Measurements from ENCODE around the gene SLC25A12. TPM values are rescaled to one million over a fixed set of nuclear protein-coding genes. Genes with fewer than 3 reads are reported as not detected.

SLC25A12 gene
- total and polyA plus RNA-seq, 2 donors (not counting 3 experiments of a cell fraction or from before 2014, with no cell fraction given): 13.6 to 17.1 TPM

GRCh38 chr2:171794918-171795317, 99.1 kb downstream of the SLC25A12 start:
- Histone ChIP-seq H3K4me1 (ENCODE audit: control insufficient read depth, extremely low read depth, insufficient read depth, low read length) (peaks cover 18% of the 10 kb centered on the region), H3K4me3 (replicated peaks in 1 of 3; ENCODE audit: insufficient read depth in 1 of 3, low read depth in 1 of 3, low read length in 3 of 3) (no peak overlapping the region), H3K27me3 (ENCODE audit: control insufficient read depth in 2 of 2, insufficient read depth in 2 of 2, low read length in 2 of 2) (no peaks in the 10 kb centered on the region), H3K27ac (ENCODE audit: insufficient read depth, low read depth, low read length) (no peak overlapping the region), H3K4me2 (ENCODE audit: insufficient read depth, low read length) (no peak overlapping the region), H3K36me3 (ENCODE audit: control insufficient read depth in 2 of 2, extremely low read depth in 1 of 2, insufficient read depth in 2 of 2, low read length in 2 of 2) (peaks cover 2% of the 10 kb centered on the region in 2 experiments), H2AFZ (ENCODE audit: low read depth, low read length) (no peak overlapping the region), H4K20me1 (replicated peaks; ENCODE audit: control insufficient read depth, extremely low read depth, insufficient read depth, low read length) (no peaks in the 10 kb centered on the region), H3K9me1 (replicated peaks; ENCODE audit: control insufficient read depth, extremely low read depth, insufficient read depth, low read length) (no peaks in the 10 kb centered on the region), H3K9ac (replicated peaks; ENCODE audit: extremely low read depth, insufficient read depth, low read length) (no peak overlapping the region), H3K9me3 (replicated peaks; ENCODE audit: control insufficient read depth, insufficient read depth, low read length) (no peaks in the 10 kb centered on the region), H3K79me2 (ENCODE audit: control insufficient read depth, insufficient read depth, low read length) (no peaks in the 10 kb centered on the region)
- ChIA-PET POLR2A (interaction anchor here (0.7 kb wide), 1 partner anchor 194 kb away, joined by 3 read pairs; no protein-coding TSS in a partner anchor), CTCF (no interaction called here)
- intact Hi-C loops (cut with micrococcal nuclease) (loop anchor here (10.0 kb wide), 1 partner anchor 220 kb away; no protein-coding TSS in a partner anchor), dilution Hi-C loops (cut with MboI; ENCODE audit: extremely low pct_ligation_motif_present, low sequenced_read_pairs) (no loop called here)
- DNase-seq (ENCODE audit: low read depth, low spot score) (no peak), FAIRE-seq (no peak)
- no TSS peak for BruUV-seq (replicated peaks)
- TF ChIP-seq EZH2 (IDR thresholded peaks at IDR 0.05; ENCODE audit: borderline replicate concordance, low read depth, low read length, severe bottlenecking) (no peak), POLR2A (IDR thresholded peaks at IDR 0.05; ENCODE audit: low read depth, low read length) (no peak), FOS (IDR thresholded peaks at IDR 0.05; ENCODE audit: borderline replicate concordance, insufficient read depth, low read length) (no peak), MYC (IDR thresholded peaks at IDR 0.05; ENCODE audit: low read depth, low read length) (no peak), JUN (IDR thresholded peaks at IDR 0.05; ENCODE audit: borderline replicate concordance, insufficient read depth, insufficient read length, low read depth) (no peak), POLR2AphosphoS5 (IDR thresholded peaks at IDR 0.05; ENCODE audit: insufficient read depth, low read depth, low read length) (no peak), GATA2 (IDR thresholded peaks at IDR 0.05; ENCODE audit: insufficient read depth, insufficient read length, low read depth, low read length) (no peak), CTCF (IDR thresholded peaks at IDR 0.05; ENCODE audit: extremely low read depth in 1 of 2, insufficient read depth in 1 of 2, low read depth in 1 of 2, low read length in 2 of 2) (no peak), MAX (IDR thresholded peaks at IDR 0.05; ENCODE audit: insufficient read depth, insufficient read length) (no peak)
